ENCODE results near the gene CHRNB1. TPM values are rescaled to one million over a fixed set of nuclear protein-coding genes. Genes with fewer than 3 reads are reported as not detected.

The CHRNB1 gene
- total and polyA plus RNA-seq, 2 of the 8 experiments (the other 6 are each of a cell fraction or from before 2014, with no cell fraction given), result 14.1 to 28.2 TPM

DNA sequence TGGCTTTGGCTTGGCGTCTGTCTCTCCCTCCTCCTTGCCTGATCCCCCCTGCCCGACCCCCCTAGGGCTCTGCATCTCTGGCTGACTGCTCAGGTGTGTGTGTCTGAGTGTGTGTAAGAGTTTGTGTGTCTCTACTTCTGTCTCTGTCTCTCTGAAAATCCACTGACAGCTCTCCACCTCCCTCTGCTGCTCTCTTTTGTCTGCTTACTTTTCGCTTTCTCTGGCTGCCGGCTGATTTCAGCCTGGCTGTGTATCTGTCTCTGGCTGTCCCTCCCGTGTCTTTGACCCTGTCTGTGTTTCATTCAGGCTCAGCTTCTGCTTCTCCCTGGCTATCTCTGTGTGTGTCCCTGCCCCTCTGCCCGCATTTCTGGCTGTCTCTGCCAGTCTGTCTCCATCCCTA, 28.5 kb upstream of the CHRNB1 start:
- no peak for TF ChIP-seq POLR2AphosphoS5 (IDR thresholded peaks at IDR 0.05; ENCODE audit: low read depth, low read length)
- peak in 1 of 2 experiments; percentile 15; a peak in 1 of 4 replicates for TF ChIP-seq RAD21 (IDR thresholded peaks at IDR 0.05 in 1 of 2, conservative IDR thresholded peaks at IDR 0.05 in 1 of 2; ENCODE audit: low read depth in 2 of 2, low read length in 2 of 2)
- no peak overlapping the region for H2BK120ac ChIP-seq (replicated peaks; ENCODE audit: low read depth, low read length)
- CTCF ChIA-PET (ENCODE audit: partially characterized antibody), result interaction anchor here (1.0 to 1.4 kb wide), 2 partner anchors 39 to 144 kb away, joined by 3 to 5 read pairs; partner anchors contain the start of gene SENP3

More for the DNA sequence above, 28.5 kb upstream of the CHRNB1 start:
- H3K27me3 ChIP-seq (replicated peaks in 1 of 4; ENCODE audit: control insufficient read depth in 3 of 4, extremely low read depth in 1 of 4, insufficient read depth in 3 of 4, low read length in 3 of 4), result no peaks in the 10 kb centered on the region
- no peaks in the 10 kb centered on the region for H3K9me3 ChIP-seq (ENCODE audit: insufficient read depth in 2 of 2, low read depth in 1 of 2, low read length in 1 of 2)
- H3K4me1 ChIP-seq (replicated peaks in 1 of 4; ENCODE audit: control insufficient read depth in 3 of 4, insufficient read depth in 4 of 4, low read length in 3 of 4), result peaks cover 0 to 17% (median 6%) of the 10 kb centered on the region in 4 experiments; a peak in 5 of 7 replicates
- H4K8ac ChIP-seq (ENCODE audit: extremely low read depth, insufficient read depth, low read length), result no peak overlapping the region
- FAIRE-seq, result no peak
- no peak overlapping the region for H3K23ac ChIP-seq (ENCODE audit: insufficient read length)
- no peak for DNase-seq (ENCODE audit: low read depth in 1 of 2, low spot score in 2 of 2)
- H3K4me2 ChIP-seq (ENCODE audit: insufficient read depth in 1 of 2, low read depth in 2 of 2, low read length in 2 of 2), result no peak overlapping the region
- H3K18ac ChIP-seq (ENCODE audit: extremely low read depth, low read length), result no peak overlapping the region
- H2BK20ac ChIP-seq (ENCODE audit: low read length), result no peak overlapping the region
- no peaks in the 10 kb centered on the region for H3K79me2 ChIP-seq (ENCODE audit: control insufficient read depth in 1 of 2, insufficient read depth in 2 of 2, low read length in 2 of 2)
- WGBS, 2 experiments (ENCODE audit: extremely low coverage in 1 of 2, insufficient coverage in 1 of 2, insufficient read length in 1 of 2, insufficient replicate concordance in 2 of 2, low coverage in 1 of 2, low lambda C conversion rate in 2 of 2, missing lambda C conversion rate in 1 of 2), result 85% methylated on average over 6 of the region's 6 CpGs; no CpG with 5 or more reads in 1 of the 2 experiments
- H4K20me1 ChIP-seq (replicated peaks in 1 of 2; ENCODE audit: control insufficient read depth in 1 of 2, insufficient read depth in 2 of 2, low read length in 2 of 2), result peaks cover 2 to 6% of the 10 kb centered on the region in 2 experiments
- H2BK12ac ChIP-seq (ENCODE audit: low read depth, low read length), result no peak overlapping the region
- H3K14ac ChIP-seq (ENCODE audit: insufficient read length), result no peak overlapping the region
- no peak overlapping the region for H2BK15ac ChIP-seq (ENCODE audit: low read length)
- POLR2A ChIA-PET (ENCODE audit: partially characterized antibody), result interaction anchor here (1.1 to 2.8 kb wide), 5 partner anchors 9 to 132 kb away, joined by 3 to 14 read pairs (median 3); partner anchors contain the start of genes NLGN2 and SPEM2
- no peak overlapping the region for H3K4ac ChIP-seq (replicated peaks; ENCODE audit: insufficient read length, low read depth, low read length)
- H3K27ac ChIP-seq (ENCODE audit: low read depth, low read length), result no peak overlapping the region
- H2AK5ac ChIP-seq (ENCODE audit: low read depth, low read length), result no peak overlapping the region
- H3K23me2 ChIP-seq (ENCODE audit: low read depth, low read length), result peaks cover 2% of the 10 kb centered on the region; the same call in 1 of the 2 replicates
- no peak overlapping the region for H2BK5ac ChIP-seq (ENCODE audit: low read depth, low read length)
- H2AFZ ChIP-seq (ENCODE audit: low read length), result no peak overlapping the region
- H3K79me1 ChIP-seq (ENCODE audit: low read depth, low read length), result no peaks in the 10 kb centered on the region
- H4K91ac ChIP-seq (replicated peaks; ENCODE audit: insufficient read length, low read length), result no peak overlapping the region
- H3K9ac ChIP-seq (replicated peaks in 1 of 4; ENCODE audit: extremely low read depth in 1 of 4, low read depth in 3 of 4, low read length in 3 of 4), result no peak overlapping the region
- H4K5ac ChIP-seq (ENCODE audit: insufficient read length, low read depth, low read length), result no peak overlapping the region
- H3K36me3 ChIP-seq (ENCODE audit: control insufficient read depth in 2 of 4, insufficient read depth in 4 of 4, low read length in 3 of 4), result peaks cover 0 to 25% (median 9%) of the 10 kb centered on the region in 4 experiments; a peak in 6 of 8 replicates
- no peak overlapping the region for H3K4me3 ChIP-seq (ENCODE audit: extremely low read depth in 1 of 4, insufficient read depth in 2 of 4, low read depth in 3 of 4, low read length in 4 of 4)
- H3K56ac ChIP-seq (replicated peaks; ENCODE audit: insufficient read length, low read depth, low read length), result no peak overlapping the region
